Neural progenitor cell (in vitro differentiated cells): ENCODE data around the gene ANKRD13D. TPM values are rescaled to one million over a fixed set of nuclear protein-coding genes. Genes with fewer than 3 reads are reported as not detected.

ENCODE experiments used
- DNase-seq: peaks from one replicate; pipeline ENCODE4 v3.0.0-alpha.2; 2016; ENCODE audit warnings: low spot score
- H2AFZ ChIP-seq: fragments of 200-600 bp; sonication (generic); replicated peaks from 2 replicates; pipeline ENCODE4 v1.6.1; 2016; ENCODE audit warnings: antibody characterized with exemption
- H3F3A ChIP-seq: fragments of 200-600 bp; sonication (generic); 2 replicates; pipeline ENCODE4 v1.6.1; 2016; ENCODE audit warnings: antibody characterized with exemption, low read depth
- H3K27ac ChIP-seq: fragments of 200-600 bp; sonication (generic); 2 replicates; pipeline ENCODE4 v1.5.1; 2016; ENCODE audit warnings: mild to moderate bottlenecking
- H3K27me3 ChIP-seq: fragments of 200-600 bp; sonication (generic); 2 replicates; pipeline ENCODE4 v1.6.1; 2016; ENCODE audit warnings: mild to moderate bottlenecking, moderate library complexity
- H3K36me3 ChIP-seq: fragments of 200-600 bp; sonication (generic); 2 replicates; pipeline ENCODE4 v1.5.1; 2016
- H3K4me1 ChIP-seq: fragments of 200-600 bp; sonication (generic); 2 replicates; pipeline ENCODE4 v1.6.1; 2016; ENCODE audit warnings: mixed run types
- H3K4me2 ChIP-seq: fragments of 200-600 bp; sonication (generic); 2 replicates; pipeline ENCODE4 v1.6.1; 2016
- H3K4me3 ChIP-seq: fragments of 200-600 bp; sonication (generic); 2 replicates; pipeline ENCODE4 v1.5.1; 2016
- H3K79me2 ChIP-seq: fragments of 200-600 bp; sonication (generic); 2 replicates; pipeline ENCODE4 v1.6.1; 2016; ENCODE audit warnings: low read depth
- H3K9ac ChIP-seq: fragments of 200-600 bp; sonication (generic); 2 replicates; pipeline ENCODE4 v1.6.1; 2016
- H3K9me3 ChIP-seq: fragments of 200-600 bp; sonication (generic); 2 replicates; pipeline ENCODE4 v1.5.1; 2016; ENCODE audit warnings: low read depth
- H4K20me1 ChIP-seq: fragments of 200-600 bp; sonication (generic); 2 replicates; pipeline ENCODE4 v1.6.1; 2016; ENCODE audit warnings: low read depth
- H3K27ac Mint-ChIP-seq: 3 replicates; pipeline ENCODE4 v1.8.0; 2021; ENCODE audit warnings: mixed read lengths
- H3K27me3 Mint-ChIP-seq: 2 replicates; pipeline ENCODE4 v1.8.0; 2022; ENCODE audit warnings: low read depth, mild to moderate bottlenecking, inconsistent platforms, moderate library complexity, mixed read lengths; ENCODE audit not compliant: insufficient read depth
- H3K36me3 Mint-ChIP-seq: 3 replicates; pipeline ENCODE4 v1.8.0; 2021; ENCODE audit warnings: mixed read lengths
- H3K4me1 Mint-ChIP-seq: 3 replicates; pipeline ENCODE4 v1.8.0; 2021; ENCODE audit warnings: mixed read lengths
- H3K4me3 Mint-ChIP-seq: 3 replicates; pipeline ENCODE4 v1.8.0; 2021; ENCODE audit warnings: mild to moderate bottlenecking, moderate library complexity, mixed read lengths
- H3K9me3 Mint-ChIP-seq: 3 replicates; pipeline ENCODE4 v1.8.0; 2020; ENCODE audit warnings: mixed read lengths
- EZH2 ChIP-seq: fragments of 200-600 bp; sonication (generic); IDR thresholded peaks from 2 replicates; pipeline ENCODE4 v1.6.1; 2017; ENCODE audit warnings: antibody characterized with exemption, mild to moderate bottlenecking, moderate library complexity
- EZH2phosphoT487 ChIP-seq: fragments of 200-600 bp; sonication (generic); IDR thresholded peaks from 2 replicates; pipeline ENCODE4 v1.6.1; 2017; ENCODE audit warnings: antibody characterized with exemption
- total RNA-seq: library from RNA; depleted of rRNA; stranded (reverse); fragments of >200 nt; gene quantifications from 2 replicates; pipeline ENCODE4 v1.2.3, GENCODE V29; 2015; ENCODE audit warnings: low replicate concordance
- TF ChIP-seq, protein P1 (sequence below): fragments of 200-600 bp; sonication (generic); IDR thresholded peaks from 2 replicates; pipeline ENCODE4 v1.5.1; 2017; ENCODE audit warnings: antibody characterized with exemption, mild to moderate bottlenecking

The ANKRD13D gene
- total RNA-seq, 1 donor from 2014 or later: 21.0 TPM

DNA sequence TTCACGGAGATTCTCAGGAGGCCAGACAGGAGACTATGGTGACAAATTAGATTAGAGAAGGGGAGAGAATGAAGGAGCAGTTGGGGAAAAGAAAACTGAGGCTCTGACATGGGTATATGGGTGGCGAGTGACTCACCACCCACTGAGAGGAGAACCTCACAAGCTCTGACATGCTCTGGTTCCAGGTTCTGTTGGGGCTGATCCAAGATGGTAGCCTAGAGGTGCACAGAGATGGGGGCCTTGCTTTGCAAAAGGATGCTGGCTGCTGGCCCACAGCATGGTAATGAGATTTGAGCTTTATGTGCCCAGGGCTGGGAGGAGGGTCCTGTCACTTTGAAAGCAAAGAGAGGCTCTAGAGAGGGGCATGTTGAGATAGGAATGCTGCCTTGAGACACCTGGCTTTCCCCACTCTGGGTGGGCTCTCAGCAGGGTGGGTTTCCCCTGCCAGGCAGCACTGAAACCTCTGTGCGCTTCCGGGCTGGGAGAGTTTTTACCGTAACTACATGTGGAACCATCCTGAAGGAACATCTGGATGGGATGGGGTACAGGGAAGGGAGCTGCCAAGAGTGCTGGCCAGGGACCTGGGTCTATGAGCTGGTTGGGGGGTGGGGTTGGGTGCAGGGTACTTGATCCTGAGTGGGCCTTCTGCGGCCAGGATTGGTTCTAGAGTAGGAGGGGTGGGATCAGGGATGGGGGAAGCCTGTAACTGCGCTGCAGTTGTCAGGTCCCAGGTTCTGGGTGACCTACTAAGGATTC, 24.0 kb upstream of the ANKRD13D start:
- no peak overlapping the region for H3K9ac ChIP-seq
- TF ChIP-seq EZH2 (no peak), EZH2phosphoT487 (no peak)
- TF ChIP-seq, protein P1, sequence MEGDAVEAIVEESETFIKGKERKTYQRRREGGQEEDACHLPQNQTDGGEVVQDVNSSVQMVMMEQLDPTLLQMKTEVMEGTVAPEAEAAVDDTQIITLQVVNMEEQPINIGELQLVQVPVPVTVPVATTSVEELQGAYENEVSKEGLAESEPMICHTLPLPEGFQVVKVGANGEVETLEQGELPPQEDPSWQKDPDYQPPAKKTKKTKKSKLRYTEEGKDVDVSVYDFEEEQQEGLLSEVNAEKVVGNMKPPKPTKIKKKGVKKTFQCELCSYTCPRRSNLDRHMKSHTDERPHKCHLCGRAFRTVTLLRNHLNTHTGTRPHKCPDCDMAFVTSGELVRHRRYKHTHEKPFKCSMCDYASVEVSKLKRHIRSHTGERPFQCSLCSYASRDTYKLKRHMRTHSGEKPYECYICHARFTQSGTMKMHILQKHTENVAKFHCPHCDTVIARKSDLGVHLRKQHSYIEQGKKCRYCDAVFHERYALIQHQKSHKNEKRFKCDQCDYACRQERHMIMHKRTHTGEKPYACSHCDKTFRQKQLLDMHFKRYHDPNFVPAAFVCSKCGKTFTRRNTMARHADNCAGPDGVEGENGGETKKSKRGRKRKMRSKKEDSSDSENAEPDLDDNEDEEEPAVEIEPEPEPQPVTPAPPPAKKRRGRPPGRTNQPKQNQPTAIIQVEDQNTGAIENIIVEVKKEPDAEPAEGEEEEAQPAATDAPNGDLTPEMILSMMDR: no peak
- no peak for DNase-seq
- H3K4me2 ChIP-seq: no peak overlapping the region
- Mint-ChIP-seq H3K27me3 (peaks cover 12% of the 10 kb centered on the region), H3K4me1 (peaks cover 54% of the 10 kb centered on the region), H3K4me3 (peak overlapping the region; percentile 89), H3K36me3 (peaks cover 2% of the 10 kb centered on the region), H3K27ac (peak overlapping the region; percentile 1), H3K9me3 (no peaks in the 10 kb centered on the region)
- peaks cover 36% of the 10 kb centered on the region for H4K20me1 ChIP-seq
- no peak overlapping the region for H3K27ac ChIP-seq
- no peak overlapping the region for H3K4me3 ChIP-seq
- H3K79me2 ChIP-seq: peaks cover 35% of the 10 kb centered on the region
- peaks cover 43% of the 10 kb centered on the region for H3F3A ChIP-seq
- no peak overlapping the region for H2AFZ ChIP-seq
- peaks cover 27% of the 10 kb centered on the region for H3K27me3 ChIP-seq
- no peaks in the 10 kb centered on the region for H3K9me3 ChIP-seq
- peaks cover 18% of the 10 kb centered on the region for H3K4me1 ChIP-seq
- H3K36me3 ChIP-seq: no peaks in the 10 kb centered on the region

DNA sequence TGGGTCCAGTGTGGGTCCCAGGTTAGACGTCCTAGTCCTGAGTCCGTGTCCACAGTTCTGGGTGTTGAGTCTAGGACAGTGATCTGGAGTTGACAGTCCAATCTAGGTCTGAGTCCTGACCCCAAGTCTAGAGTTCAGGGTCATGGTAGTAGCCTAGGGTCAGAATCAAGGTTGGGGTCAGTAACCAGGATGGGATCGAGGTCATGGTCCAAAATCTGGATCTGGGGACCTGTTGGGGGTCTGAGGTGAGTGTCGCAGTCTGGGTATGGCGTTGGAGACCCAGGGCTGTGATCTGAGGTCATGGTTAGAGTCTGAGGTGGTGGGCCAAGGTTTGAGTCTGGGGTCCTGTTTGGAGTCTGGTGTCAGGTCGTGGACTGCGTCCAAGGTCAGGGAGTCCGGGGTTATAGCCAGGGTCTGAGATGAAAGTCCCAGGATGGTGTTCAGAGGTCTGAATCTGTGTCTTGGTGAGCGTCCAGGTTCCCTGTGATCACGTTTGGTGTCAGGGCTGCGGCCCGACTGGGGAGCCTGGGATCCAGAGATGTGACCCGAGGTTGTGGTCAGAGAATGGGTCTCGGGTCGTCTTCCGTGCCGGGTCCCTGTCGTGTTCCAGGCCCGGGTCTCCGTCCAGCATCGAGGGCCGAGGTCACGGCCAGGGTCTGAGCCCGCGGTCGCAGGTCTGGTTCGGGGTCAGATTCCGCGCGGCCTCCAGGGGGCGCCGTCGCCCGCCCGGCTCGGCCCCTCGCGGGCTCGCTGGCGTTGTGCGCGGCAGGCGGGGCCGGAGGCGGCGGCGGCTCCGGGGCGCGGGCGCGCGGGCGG, 23.3 kb upstream of the ANKRD13D start:
- H3K4me2 ChIP-seq: no peak overlapping the region
- H4K20me1 ChIP-seq: peaks cover 44% of the 10 kb centered on the region
- H3K9ac ChIP-seq: no peak overlapping the region
- H3F3A ChIP-seq: peaks cover 47% of the 10 kb centered on the region
- peaks cover 26% of the 10 kb centered on the region for H3K4me1 ChIP-seq
- peak; percentile 89 for DNase-seq
- H3K4me3 ChIP-seq: no peak overlapping the region
- Mint-ChIP-seq H3K4me3 (peak overlapping the region; percentile 89), H3K27me3 (peaks cover 12% of the 10 kb centered on the region), H3K27ac (peak overlapping the region; percentile 87), H3K9me3 (no peaks in the 10 kb centered on the region), H3K4me1 (peaks cover 58% of the 10 kb centered on the region), H3K36me3 (peaks cover 2% of the 10 kb centered on the region)
- TF ChIP-seq, protein P1: peak; percentile 65
- TF ChIP-seq EZH2: no peak
- no peak for TF ChIP-seq EZH2phosphoT487
- no peak overlapping the region for H3K27ac ChIP-seq
- H3K9me3 ChIP-seq: no peaks in the 10 kb centered on the region
- peaks cover 38% of the 10 kb centered on the region for H3K79me2 ChIP-seq
- no peak overlapping the region for H2AFZ ChIP-seq
- H3K27me3 ChIP-seq: peaks cover 27% of the 10 kb centered on the region
- no peaks in the 10 kb centered on the region for H3K36me3 ChIP-seq

DNA sequence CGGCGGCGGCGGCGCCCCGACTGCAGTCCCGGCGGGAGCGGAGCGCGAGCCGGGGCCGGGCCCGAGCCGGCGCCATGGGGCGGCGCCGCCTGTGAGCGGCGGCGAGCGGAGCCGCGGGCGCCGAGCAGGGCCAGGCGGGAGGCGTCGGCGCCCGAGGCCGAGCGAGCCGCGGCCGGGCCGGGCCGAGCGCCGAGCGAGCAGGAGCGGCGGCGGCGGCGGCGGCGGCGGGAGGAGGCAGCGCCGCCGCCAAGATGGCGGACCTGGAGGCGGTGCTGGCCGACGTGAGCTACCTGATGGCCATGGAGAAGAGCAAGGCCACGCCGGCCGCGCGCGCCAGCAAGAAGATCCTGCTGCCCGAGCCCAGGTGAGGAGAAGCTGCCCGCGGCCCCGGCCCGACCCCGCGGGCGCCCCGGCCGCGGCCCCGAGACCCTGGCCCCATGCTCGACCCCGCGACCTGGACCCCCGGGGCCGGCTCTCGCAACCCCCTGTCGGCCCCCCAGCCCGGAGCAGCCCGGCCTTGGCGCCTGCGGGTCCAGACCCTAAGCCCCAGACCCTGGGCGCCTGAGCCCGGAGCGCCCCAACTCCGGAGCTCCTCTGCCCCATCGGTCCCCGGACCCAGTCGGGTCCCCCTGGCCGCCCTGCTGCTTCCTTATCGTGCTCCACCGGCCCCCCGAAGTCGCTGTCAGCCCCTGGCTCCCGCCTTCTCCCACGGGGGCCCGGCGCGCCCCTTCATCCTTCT, 22.5 kb upstream of the ANKRD13D start, which contains the start of gene GRK2:
Gene GRK2, plus strand, starts transcription at position 25 of the 739 bp plus-strand sequence. Its CDS starts 227 bp downstream, at position 252.
- Histone ChIP-seq H4K20me1 (peaks cover 52% of the 10 kb centered on the region), H3K27me3 (peaks cover 27% of the 10 kb centered on the region), H3K4me3 (peak within 1 kb of the TSS; percentile 99), H3K9me3 (no peaks in the 10 kb centered on the region), H3K36me3 (no peaks in the 10 kb centered on the region), H3K27ac (no peak within 1 kb of the TSS), H3K9ac (peak within 1 kb of the TSS; percentile 39), H3F3A (peaks cover 42% of the 10 kb centered on the region), H3K4me2 (peak within 1 kb of the TSS; percentile 88), H3K79me2 (peaks cover 46% of the 10 kb centered on the region), H3K4me1 (peaks cover 32% of the 10 kb centered on the region), H2AFZ (peak within 1 kb of the TSS; percentile 61)
- Mint-ChIP-seq H3K9me3 (no peaks in the 10 kb centered on the region), H3K36me3 (peaks cover 2% of the 10 kb centered on the region), H3K4me3 (peak within 1 kb of the TSS; percentile 96), H3K27me3 (peaks cover 12% of the 10 kb centered on the region), H3K27ac (peak within 1 kb of the TSS; percentile 87), H3K4me1 (peaks cover 60% of the 10 kb centered on the region)
- no peak for TF ChIP-seq EZH2
- TF ChIP-seq EZH2phosphoT487: no peak
- TF ChIP-seq, protein P1: no peak
- DNase-seq: peak; percentile 37
